Lower leg skin (tissue), 3 donors: Measurements from ENCODE around the gene KIF1A.

Experiments used
- POLR2A ChIP-seq, 2 donors: fragments of 450-650 bp; IDR thresholded peaks; one replicate each; pipeline ENCODE4 v1.6.1; 2016 to 2017; ENCODE audit warnings: antibody characterized with exemption in 2 of 2, mild to moderate bottlenecking in 1 of 2, moderate library complexity in 1 of 2
- TF ChIP-seq, protein P1 (sequence below), 3 donors: fragments of 450-650 bp; IDR thresholded peaks; one replicate each; pipeline ENCODE4 v1.5.1; 2016; ENCODE audit warnings: antibody characterized with exemption in 3 of 3, mild to moderate bottlenecking in 3 of 3, moderate library complexity in 2 of 3

DNA sequence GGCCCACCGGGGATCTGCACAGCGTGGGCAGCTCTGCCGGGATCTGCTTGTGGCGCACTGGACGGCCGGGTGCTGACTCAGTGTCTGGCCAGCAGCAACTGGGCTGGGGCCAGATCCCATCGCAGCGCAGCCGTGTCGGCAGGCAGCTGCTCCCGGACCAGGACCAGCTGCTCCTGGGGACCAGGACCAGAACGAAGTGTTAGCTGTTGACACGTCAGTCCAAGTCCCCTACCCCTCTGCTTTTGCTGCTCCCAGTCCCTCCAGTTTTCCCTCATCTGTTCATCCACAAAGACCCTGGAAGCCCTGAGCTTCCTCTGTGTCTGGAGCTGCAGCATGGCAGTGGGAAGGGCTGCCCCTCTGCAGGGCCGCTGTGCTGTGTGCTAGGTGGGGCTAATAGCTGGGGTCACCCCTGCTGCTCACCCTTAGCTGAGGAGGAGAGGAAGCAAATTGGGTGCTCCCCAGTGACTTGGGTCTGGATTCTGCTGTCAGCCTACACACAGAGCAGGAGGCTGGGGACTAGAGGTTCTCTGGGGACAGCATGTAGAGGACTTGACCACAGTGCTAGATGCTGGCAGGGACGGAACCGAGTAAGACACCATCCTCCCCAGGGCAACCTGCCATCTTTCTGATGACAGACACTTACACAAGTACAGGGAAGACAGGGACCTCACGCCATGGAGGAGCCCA, 16.9 kb upstream of the KIF1A start:
- TF ChIP-seq, protein P1, sequence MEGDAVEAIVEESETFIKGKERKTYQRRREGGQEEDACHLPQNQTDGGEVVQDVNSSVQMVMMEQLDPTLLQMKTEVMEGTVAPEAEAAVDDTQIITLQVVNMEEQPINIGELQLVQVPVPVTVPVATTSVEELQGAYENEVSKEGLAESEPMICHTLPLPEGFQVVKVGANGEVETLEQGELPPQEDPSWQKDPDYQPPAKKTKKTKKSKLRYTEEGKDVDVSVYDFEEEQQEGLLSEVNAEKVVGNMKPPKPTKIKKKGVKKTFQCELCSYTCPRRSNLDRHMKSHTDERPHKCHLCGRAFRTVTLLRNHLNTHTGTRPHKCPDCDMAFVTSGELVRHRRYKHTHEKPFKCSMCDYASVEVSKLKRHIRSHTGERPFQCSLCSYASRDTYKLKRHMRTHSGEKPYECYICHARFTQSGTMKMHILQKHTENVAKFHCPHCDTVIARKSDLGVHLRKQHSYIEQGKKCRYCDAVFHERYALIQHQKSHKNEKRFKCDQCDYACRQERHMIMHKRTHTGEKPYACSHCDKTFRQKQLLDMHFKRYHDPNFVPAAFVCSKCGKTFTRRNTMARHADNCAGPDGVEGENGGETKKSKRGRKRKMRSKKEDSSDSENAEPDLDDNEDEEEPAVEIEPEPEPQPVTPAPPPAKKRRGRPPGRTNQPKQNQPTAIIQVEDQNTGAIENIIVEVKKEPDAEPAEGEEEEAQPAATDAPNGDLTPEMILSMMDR (IDR thresholded peaks at IDR 0.05) = no peak
- TF ChIP-seq POLR2A (IDR thresholded peaks at IDR 0.05) = no peak
